AG04450 (cell line): Measurements from ENCODE around the gene ZPR1. TPM values are rescaled to one million over a fixed set of nuclear protein-coding genes. Genes with fewer than 3 reads are reported as not detected.

Experiments used
- CTCF ChIA-PET: fragments of 300-600, 350-600 bp; formaldehyde crosslinking; extraction: SDS; loops from one replicate; lab custom pipeline; 2022; ENCODE audit warnings: antibody characterized with exemption, inconsistent platforms; lab: Charles Lee
- POLR2A ChIA-PET: fragments of 350-600 bp; formaldehyde crosslinking; extraction: SDS; loops from one replicate; lab custom pipeline; 2021; ENCODE audit warnings: antibody characterized with exemption, inconsistent platforms; lab: Yijun Ruan, JAX
- DNase-seq: peaks from one replicate; pipeline ENCODE4 v3.0.0-alpha.2; 2011; ENCODE audit warnings: low read depth, low spot score
- H3K27ac ChIP-seq: one replicate; pipeline ENCODE4 v1.5.1; 2012; ENCODE audit warnings: low read depth, low read length, control low read depth
- H3K27me3 ChIP-seq: one replicate; pipeline ENCODE4 v1.6.0; 2012; ENCODE audit warnings: low read length; ENCODE audit not compliant: control insufficient read depth, insufficient read depth
- H3K4me3 ChIP-seq: 2 replicates; pipeline ENCODE4 v1.5.1; 2011; ENCODE audit warnings: mild to moderate bottlenecking, low read depth, low read length, control low read depth
- H3K9me3 ChIP-seq: 2 replicates; pipeline ENCODE4 v1.5.1; 2012; ENCODE audit warnings: low read length; ENCODE audit not compliant: control insufficient read depth, insufficient read depth
- CTCF ChIP-seq: IDR thresholded peaks from 2 replicates; pipeline ENCODE4 v1.5.1; 2011; ENCODE audit warnings: low read depth, low read length, control low read depth, inconsistent platforms
- polyA plus RNA-seq: library from polyadenylated mRNA; depleted of rRNA; stranded (reverse); fragments of >200 nt; gene quantifications from 2 replicates; pipeline ENCODE4 v1.2.3, GENCODE V29; 2011

The ZPR1 gene
- polyA plus RNA-seq, 1 experiment, result 57.1 TPM

- ChIA-PET CTCF (interaction anchor here (0.6 to 2.5 kb wide), 2 partner anchors 38 to 340 kb away, joined by 8 read pairs; partner anchors contain the start of gene APOA1), POLR2A (no interaction called here)
- DNase-seq, result no peak
- TF ChIP-seq CTCF, result no peak
- H3K4me3 ChIP-seq, result no peak overlapping the region
- peaks cover 9% of the 10 kb centered on the region for H3K27me3 ChIP-seq
- no peaks in the 10 kb centered on the region for H3K9me3 ChIP-seq
- H3K27ac ChIP-seq, result no peak overlapping the region
Observed at GRCh38 chr11:116798368-116798767, 10.5 kb upstream of the ZPR1 start.

- ChIA-PET CTCF (no interaction called here), POLR2A (no interaction called here)
- TF ChIP-seq CTCF, result no peak
- no peak overlapping the region for H3K4me3 ChIP-seq
- peaks cover 6% of the 10 kb centered on the region for H3K27me3 ChIP-seq
- H3K27ac ChIP-seq, result no peak overlapping the region
- H3K9me3 ChIP-seq, result no peaks in the 10 kb centered on the region
- no peak for DNase-seq
Observed at GRCh38 chr11:116797816-116798215, 10.0 kb upstream of the ZPR1 start.

DNA sequence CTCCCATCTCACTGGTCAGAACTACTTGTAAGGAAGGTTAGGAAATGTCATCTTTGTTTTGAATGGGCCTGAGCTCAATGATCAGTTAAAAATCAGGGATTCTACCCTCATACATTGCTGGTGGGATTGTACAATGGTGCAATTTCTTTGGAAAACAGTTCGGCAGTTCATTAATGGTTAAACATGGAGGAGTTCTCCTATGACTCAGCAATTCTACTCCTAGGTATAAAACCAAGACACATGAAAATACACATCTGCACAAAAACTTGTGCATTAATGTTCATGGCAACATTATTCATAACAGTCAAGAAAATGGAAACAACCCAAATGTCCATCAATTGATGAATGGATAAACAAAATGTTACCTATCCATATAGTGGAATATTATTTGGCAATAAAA is 8.7 kb upstream of the ZPR1 start:
- no peak overlapping the region for H3K27ac ChIP-seq
- POLR2A ChIA-PET, result no interaction called here
- peaks cover 5% of the 10 kb centered on the region for H3K27me3 ChIP-seq
- TF ChIP-seq CTCF, result no peak
- no peak for DNase-seq
- H3K4me3 ChIP-seq, result no peak overlapping the region
- no peaks in the 10 kb centered on the region for H3K9me3 ChIP-seq
- CTCF ChIA-PET, result interaction anchor here (8.7 to 11.0 kb wide), 2 partner anchors 39 to 310 kb away, joined by 138 to 209 read pairs; partner anchors contain the start of gene APOA1

GRCh38 chr11:116794851-116795250 is 7.0 kb upstream of the ZPR1 start:
- no peak for TF ChIP-seq CTCF
- POLR2A ChIA-PET, result no interaction called here
- DNase-seq, result no peak

GRCh38 chr11:116793772-116794097 is 5.9 kb upstream of the ZPR1 start:
- Histone ChIP-seq H3K27ac (no peak overlapping the region), H3K4me3 (no peak overlapping the region), H3K27me3 (no peaks in the 10 kb centered on the region), H3K9me3 (no peaks in the 10 kb centered on the region)
- ChIA-PET POLR2A (no interaction called here), CTCF (interaction anchor here (0.6 to 11.0 kb wide), 5 partner anchors 42 to 433 kb away, joined by 3 to 209 read pairs (median 5); partner anchors contain the start of genes APOA1 and SIK3)
- TF ChIP-seq CTCF, result no peak
- DNase-seq, result no peak

More at GRCh38 chr11:116794851-116795250, 7.0 kb upstream of the ZPR1 start:
- H3K4me3 ChIP-seq, result no peak overlapping the region
- no peaks in the 10 kb centered on the region for H3K27me3 ChIP-seq
- H3K9me3 ChIP-seq, result no peaks in the 10 kb centered on the region
- no peak overlapping the region for H3K27ac ChIP-seq
- CTCF ChIA-PET, result interaction anchor here (1.3 to 11.0 kb wide), 3 partner anchors 41 to 311 kb away, joined by 5 to 209 read pairs (median 138); partner anchors contain the start of genes APOA1 and SIK3
